Lower leg skin (tissue), 4 donors: ENCODE data around the gene BSPRY. TPM values are rescaled to one million over a fixed set of nuclear protein-coding genes. Genes with fewer than 3 reads are reported as not detected.

Experiments
- DNase-seq, 2 donors: peaks; one replicate each; pipeline ENCODE4 v3.0.0-alpha.2; 2019; ENCODE audit warnings: low spot score in 2 of 2
- H3K4me3 ChIP-seq: fragments of 200-600 bp; sonication (generic); 2 replicates; pipeline ENCODE4 v1.5.1; 2017; ENCODE audit warnings: mild to moderate bottlenecking, low read depth; ENCODE audit not compliant: poor library complexity, severe bottlenecking
- POLR2A ChIP-seq, 2 donors: fragments of 450-650 bp; IDR thresholded peaks; one replicate each; pipeline ENCODE4 v1.6.1; 2016 to 2017; ENCODE audit warnings: antibody characterized with exemption in 2 of 2, mild to moderate bottlenecking in 1 of 2, moderate library complexity in 1 of 2
- WGBS, 2 donors: methylation state at CpG; one replicate each; pipeline ENCODE4 v1.1.5; 2018; 5-methylcytosine and 5-hydroxymethylcytosine counted together
- intact Hi-C: fragments of 100-400 bp; cut with DNase I; formaldehyde crosslinking; loops from one replicate; pipeline ENCODE4 v1.15.0; 2023; ENCODE audit warnings: low total_unique reads
- total RNA-seq, 4 donors: library from RNA; depleted of rRNA; stranded (reverse); fragments of >200 nt; gene quantifications; one replicate each; pipeline ENCODE4 v1.1.0, GENCODE V29; 2016
- TF ChIP-seq, protein P1 (sequence below), 3 donors: fragments of 450-650 bp; IDR thresholded peaks; one replicate each; pipeline ENCODE4 v1.5.1; 2016; ENCODE audit warnings: antibody characterized with exemption in 3 of 3, mild to moderate bottlenecking in 3 of 3, moderate library complexity in 2 of 3

Gene BSPRY
- total RNA-seq, 4 donors from 2014 or later, result 36.9 to 56.9 (median 43.4) TPM

DNA sequence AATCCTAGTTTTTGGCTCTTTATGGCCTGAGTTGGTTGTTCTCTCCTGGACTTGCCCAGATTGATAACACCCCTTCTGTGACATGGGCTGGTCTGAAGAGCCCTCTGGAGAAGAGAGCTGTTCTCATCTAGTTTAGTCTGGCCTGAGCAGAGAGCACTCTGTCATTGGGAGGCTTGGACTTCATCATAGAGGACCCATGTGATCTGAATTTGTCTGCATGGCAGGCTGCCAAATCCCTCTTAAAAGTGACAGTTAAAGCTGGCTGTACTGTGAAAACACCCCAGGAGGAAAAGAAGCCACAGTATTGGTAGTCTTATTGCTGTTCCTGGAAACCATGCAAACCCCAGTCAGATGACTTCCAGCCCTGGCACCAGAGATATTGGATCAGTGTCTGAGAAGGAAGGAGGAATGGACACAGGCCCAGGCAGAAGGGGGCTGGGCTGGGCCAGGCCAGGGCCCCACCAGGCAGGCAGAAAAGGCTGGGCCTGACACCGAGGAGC lies 5.6 kb upstream of the BSPRY start:
- no peak for TF ChIP-seq POLR2A (IDR thresholded peaks at IDR 0.05)
- TF ChIP-seq, protein P1, sequence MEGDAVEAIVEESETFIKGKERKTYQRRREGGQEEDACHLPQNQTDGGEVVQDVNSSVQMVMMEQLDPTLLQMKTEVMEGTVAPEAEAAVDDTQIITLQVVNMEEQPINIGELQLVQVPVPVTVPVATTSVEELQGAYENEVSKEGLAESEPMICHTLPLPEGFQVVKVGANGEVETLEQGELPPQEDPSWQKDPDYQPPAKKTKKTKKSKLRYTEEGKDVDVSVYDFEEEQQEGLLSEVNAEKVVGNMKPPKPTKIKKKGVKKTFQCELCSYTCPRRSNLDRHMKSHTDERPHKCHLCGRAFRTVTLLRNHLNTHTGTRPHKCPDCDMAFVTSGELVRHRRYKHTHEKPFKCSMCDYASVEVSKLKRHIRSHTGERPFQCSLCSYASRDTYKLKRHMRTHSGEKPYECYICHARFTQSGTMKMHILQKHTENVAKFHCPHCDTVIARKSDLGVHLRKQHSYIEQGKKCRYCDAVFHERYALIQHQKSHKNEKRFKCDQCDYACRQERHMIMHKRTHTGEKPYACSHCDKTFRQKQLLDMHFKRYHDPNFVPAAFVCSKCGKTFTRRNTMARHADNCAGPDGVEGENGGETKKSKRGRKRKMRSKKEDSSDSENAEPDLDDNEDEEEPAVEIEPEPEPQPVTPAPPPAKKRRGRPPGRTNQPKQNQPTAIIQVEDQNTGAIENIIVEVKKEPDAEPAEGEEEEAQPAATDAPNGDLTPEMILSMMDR (IDR thresholded peaks at IDR 0.05), result no peak

DNA sequence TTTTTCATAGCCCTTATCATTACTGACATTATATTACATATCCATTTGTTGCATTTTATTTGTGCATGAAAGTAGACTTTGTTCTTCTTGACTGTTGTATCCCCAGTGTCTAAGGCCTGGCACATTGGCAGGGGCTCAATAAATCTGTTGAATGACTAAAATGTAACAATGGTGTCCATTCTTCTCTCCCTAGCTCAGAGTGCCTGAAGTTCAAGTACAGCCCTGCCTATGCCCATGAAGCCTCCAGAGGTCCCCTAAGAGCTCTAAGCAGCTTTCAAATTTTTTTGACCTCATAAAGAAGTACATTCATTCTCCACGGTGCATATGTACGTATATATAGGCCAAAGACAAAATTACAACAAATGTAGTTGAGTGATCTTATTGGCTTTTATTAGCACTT lies 4.2 kb upstream of the BSPRY start:
- TF ChIP-seq, protein P1 (IDR thresholded peaks at IDR 0.05), result no peak
- TF ChIP-seq POLR2A (IDR thresholded peaks at IDR 0.05), result no peak
- no peak overlapping the region for H3K4me3 ChIP-seq
- intact Hi-C loops, result no loop called here
- 56 to 73% methylated on average over 2 of the region's 2 CpGs for WGBS, 2 donors
- no peak for DNase-seq

More for the DNA sequence above, 5.6 kb upstream of the BSPRY start:
- intact Hi-C loops, result no loop called here
- no peak overlapping the region for H3K4me3 ChIP-seq
- WGBS, 2 donors, result 37 to 39% methylated on average over 1 of the region's 1 CpG
- DNase-seq, result peak; percentile 88 to 95

- intact Hi-C loops, result no loop called here
- no peak overlapping the region for H3K4me3 ChIP-seq
- DNase-seq, result no peak
- 0 to 90% methylated on average over 1 of the region's 1 CpG for WGBS, 2 donors
- TF ChIP-seq POLR2A (IDR thresholded peaks at IDR 0.05), result no peak
- TF ChIP-seq, protein P1 (IDR thresholded peaks at IDR 0.05), result no peak
These were observed 3.7 kb upstream of the BSPRY start for GRCh38 chr9:113345671-113346070.

GRCh38 chr9:113348437-113348836 lies 904 bp upstream of the BSPRY start:
- intact Hi-C loops, result no loop called here

DNA sequence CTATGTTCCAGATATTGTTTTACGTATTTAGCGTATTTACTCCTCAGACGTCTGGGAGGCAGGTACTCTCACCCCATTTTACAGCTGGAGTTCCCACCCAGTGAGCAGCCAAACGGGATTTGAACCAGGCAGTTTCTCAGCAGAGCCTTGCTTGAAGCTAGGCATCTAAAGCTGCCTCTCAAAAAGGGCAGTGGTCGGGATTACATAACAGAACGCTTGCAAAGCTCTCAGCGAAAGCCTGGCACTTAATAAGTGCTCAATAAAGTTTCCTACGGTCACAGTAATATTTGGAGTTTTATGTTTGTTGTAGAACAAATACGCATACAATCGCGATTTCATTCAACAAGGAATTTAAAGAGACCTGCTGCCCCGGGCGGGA lies 286 bp upstream of the BSPRY start:
- no peak for DNase-seq
- TF ChIP-seq POLR2A (IDR thresholded peaks at IDR 0.05), result no peak
- TF ChIP-seq, protein P1 (IDR thresholded peaks at IDR 0.05), result no peak
- intact Hi-C loops, result no loop called here
- WGBS, 2 donors, result 23% methylated on average over 13 of the region's 13 CpGs
- peak overlapping the region; percentile 32 for H3K4me3 ChIP-seq

More at GRCh38 chr9:113348437-113348836, 904 bp upstream of the BSPRY start:
- 83 to 87% methylated on average over 3 of the region's 3 CpGs for WGBS, 2 donors
- H3K4me3 ChIP-seq, result no peak overlapping the region
- no peak for DNase-seq
- TF ChIP-seq POLR2A (IDR thresholded peaks at IDR 0.05), result no peak
- TF ChIP-seq, protein P1 (IDR thresholded peaks at IDR 0.05), result no peak

DNA sequence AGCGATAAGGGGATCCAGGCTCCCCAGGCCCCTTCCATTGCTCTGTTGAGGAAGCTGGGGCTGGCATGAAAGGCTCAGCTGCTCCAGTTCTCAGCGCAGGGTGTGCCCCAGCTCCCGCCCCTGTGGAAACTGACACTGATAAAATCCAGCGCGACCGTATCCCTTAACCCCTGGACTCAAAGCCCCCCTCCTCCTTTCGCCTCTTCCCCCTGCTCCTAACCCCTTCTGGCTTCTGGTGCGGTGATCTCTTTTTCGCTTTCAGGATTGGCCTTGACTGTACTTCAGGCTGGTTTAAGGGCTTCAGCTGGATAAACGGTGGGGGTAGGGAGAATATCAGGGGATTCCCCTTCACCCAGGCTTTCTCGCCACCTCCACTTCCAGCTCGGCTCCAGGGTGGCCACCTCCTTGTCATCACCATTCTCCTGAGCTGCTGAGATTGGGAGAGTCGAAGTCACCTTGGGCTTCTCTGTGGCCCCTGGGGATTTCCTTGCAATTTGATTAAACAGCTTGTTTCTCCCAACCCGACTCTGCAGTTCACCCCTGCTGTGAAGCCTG lies 843 bp downstream of the BSPRY start:
- no peak for DNase-seq
- no peak for TF ChIP-seq POLR2A (IDR thresholded peaks at IDR 0.05)
- TF ChIP-seq, protein P1 (IDR thresholded peaks at IDR 0.05), result no peak
- intact Hi-C loops, result no loop called here
- H3K4me3 ChIP-seq, result no peak overlapping the region
- WGBS, 2 donors, result 16 to 18% methylated on average over 14 of the region's 14 CpGs
